GM12878 (cell line): ENCODE measurements around the gene SSBP2. TPM values are rescaled to one million over a fixed set of nuclear protein-coding genes. Genes with fewer than 3 reads are reported as not detected.

Experiments used
- ATAC-seq: fragments of 200-7000 bp; cut with Tn5 transposase; 3 replicates; pipeline ENCODE4 v1.9.1; 2020; ENCODE audit warnings: mild to moderate bottlenecking, moderate library complexity
- BruUV-seq: library from RNA; stranded (reverse); fragments of 400-500 nt; replicated peaks from 2 replicates; lab custom pipeline; 2021; lab: Mats Ljungman, UMichigan
- CTCF ChIA-PET: fragments of 300-600 bp; sonication (Branson Sonifier 250); formaldehyde crosslinking; extraction: SDS; loops from one replicate; lab custom pipeline; 2021; ENCODE audit warnings: inconsistent platforms; lab: Yijun Ruan, JAX
- POLR2A ChIA-PET: fragments of 350-600 bp; formaldehyde crosslinking; extraction: SDS; loops from one replicate; lab custom pipeline; 2021; ENCODE audit warnings: inconsistent platforms; lab: Charles Lee
- RAD21 ChIA-PET: fragments of 300-600 bp; sonication (Branson Sonifier 250); formaldehyde crosslinking; loops from one replicate; lab custom pipeline; 2023; ENCODE audit warnings: antibody characterized with exemption; ENCODE audit not compliant: unreplicated experiment; lab: Charles Lee
- SMC1A ChIA-PET: fragments of 300-600 bp; sonication (Branson Sonifier 250); formaldehyde crosslinking; loops from one replicate; lab custom pipeline; 2023; ENCODE audit not compliant: unreplicated experiment, uncharacterized antibody; lab: Charles Lee
- DNase-seq: peaks from one replicate; pipeline ENCODE4 v3.0.0-alpha.2; 2011; ENCODE audit warnings: low read depth, low spot score
- FAIRE-seq: peaks from 3 replicates; lab custom pipeline; 2011; peaks lifted over from hg19 to GRCh38; lab: Jason Lieb, UNC
- H2AFZ ChIP-seq: 2 replicates; pipeline ENCODE4 v1.6.0; 2011; ENCODE audit warnings: low read depth, low read length, control low read depth; ENCODE audit not compliant: control insufficient read depth
- H3K27ac ChIP-seq: 2 replicates; pipeline ENCODE4 v1.5.1; 2011; ENCODE audit warnings: control low read depth; ENCODE audit not compliant: control insufficient read depth, insufficient read depth
- H3K27me3 ChIP-seq, 2 experiments: replicated peaks in 1 of 2; 2 replicates each; pipeline versions ENCODE4 v1.6.0 to v1.6.1; 2011; ENCODE audit warnings: low read length in 1 of 2; ENCODE audit not compliant: control insufficient read depth in 2 of 2, insufficient read depth in 2 of 2
- H3K36me3 ChIP-seq, 2 experiments: 2 replicates each; pipeline ENCODE4 v1.5.1; 2011; ENCODE audit warnings: low read length in 1 of 2; ENCODE audit not compliant: control insufficient read depth in 2 of 2, insufficient read depth in 2 of 2
- H3K4me1 ChIP-seq: 2 replicates; pipeline ENCODE4 v1.6.1; 2011; ENCODE audit warnings: mild to moderate bottlenecking, low read length, moderate library complexity, mixed read lengths; ENCODE audit not compliant: control insufficient read depth, insufficient read depth
- H3K4me2 ChIP-seq: 2 replicates; pipeline ENCODE4 v1.6.0; 2011; ENCODE audit warnings: control low read depth; ENCODE audit not compliant: control insufficient read depth, insufficient read depth
- H3K4me3 ChIP-seq: fragments of 200-600 bp; sonication (generic); 2 replicates; pipeline ENCODE4 v1.5.1; 2016
- H3K79me2 ChIP-seq: 2 replicates; pipeline ENCODE4 v1.6.0; 2011; ENCODE audit warnings: low read length; ENCODE audit not compliant: control insufficient read depth, insufficient read depth
- H3K9ac ChIP-seq: 2 replicates; pipeline ENCODE4 v1.8.0; 2011; ENCODE audit warnings: low read length, control low read depth, mixed read lengths; ENCODE audit not compliant: control insufficient read depth, insufficient read depth
- H3K9me3 ChIP-seq: replicated peaks from 3 replicates; pipeline ENCODE4 v1.5.1; 2011; ENCODE audit warnings: mild to moderate bottlenecking, low read length; ENCODE audit not compliant: control insufficient read depth, insufficient read depth
- H4K20me1 ChIP-seq: 2 replicates; pipeline ENCODE4 v1.6.0; 2011; ENCODE audit not compliant: control insufficient read depth, insufficient read depth
- E2F4 ChIP-seq: IDR thresholded peaks from 2 replicates; pipeline ENCODE4 v1.6.1; 2012; ENCODE audit warnings: low read depth, low read length, improper control_type of control experiment
- NFIC ChIP-seq: IDR thresholded peaks from 2 replicates; pipeline ENCODE4 v1.6.1; 2012; ENCODE audit warnings: low read depth, mild to moderate bottlenecking, inconsistent platforms, low read length, moderate library complexity
- RAD51 ChIP-seq: fragments of 450-650 bp; IDR thresholded peaks from 2 replicates; pipeline ENCODE4 v1.6.1; 2016; ENCODE audit warnings: moderate library complexity, mild to moderate bottlenecking, inconsistent platforms
- SMAD5 ChIP-seq: IDR thresholded peaks from 2 replicates; pipeline ENCODE4 v1.6.1; 2016; ENCODE audit warnings: antibody characterized with exemption, low read depth
- WGBS: methylation state at CpG from one replicate; pipeline ENCODE4 v1.1.6; 2016; ENCODE audit warnings: low lambda C conversion rate; ENCODE audit not compliant: insufficient replicate concordance, insufficient coverage; ENCODE audit errors: missing lambda C conversion rate; 5-methylcytosine and 5-hydroxymethylcytosine counted together
- in situ Hi-C: fragments of 300-500 bp; cut with MboI; formaldehyde crosslinking; loops from 9 replicates; pipeline ENCODE4 v1.14.3; 2018; ENCODE audit warnings: mixed read lengths
- intact Hi-C: fragments of 100-400 bp; cut with micrococcal nuclease; formaldehyde crosslinking; loops from one replicate; pipeline ENCODE4 v1.14.2; 2022; ENCODE audit not compliant: unreplicated experiment
- polyA plus RNA-seq, 11 experiments: library from polyadenylated mRNA; depleted of rRNA in 4 of 11; unstranded in 6 of 11; stranded (reverse) in 5 of 11; fragments of >200 nt; fragmentation: Nextera tagmentation in 4 of 11; fragmentation: Illumina TruSeq in 1 of 11; extraction: Ambion mirVana in 4 of 11; extraction: Trizol in 1 of 11; gene quantifications; 1 replicate in 1 of 11; 2 replicates in 10 of 11; pipeline versions ENCODE4 v1.2.1 to v1.2.3, GENCODE V29; 2011 to 2016; ENCODE audit warnings: inconsistent platforms in 2 of 11, missing spikeins in 2 of 11, low read depth in 1 of 11
- total RNA-seq, 4 experiments: library from RNA; depleted of rRNA in 3 of 4; stranded (reverse); fragments of >200 nt in 3 of 4; fragmentation: Illumina TruSeq in 1 of 4; extraction: Trizol in 1 of 4; gene quantifications; 2 replicates each; pipeline versions ENCODE4 v1.2.1 to v1.2.3, GENCODE V29; 2013 to 2021
- TF ChIP-seq, protein P1 (sequence below): IDR thresholded peaks from 2 replicates; pipeline ENCODE4 v1.6.1; 2011; ENCODE audit warnings: borderline replicate concordance, low read depth, mild to moderate bottlenecking, moderate library complexity, mixed read lengths, low read length; ENCODE audit not compliant: insufficient read depth; ENCODE audit errors: extremely low read length

The SSBP2 gene
- total and polyA plus RNA-seq, 10 of the 15 experiments (the other 5 are each of a cell fraction or from before 2014, with no cell fraction given), result 52.2 to 132 (median 110) TPM

DNA sequence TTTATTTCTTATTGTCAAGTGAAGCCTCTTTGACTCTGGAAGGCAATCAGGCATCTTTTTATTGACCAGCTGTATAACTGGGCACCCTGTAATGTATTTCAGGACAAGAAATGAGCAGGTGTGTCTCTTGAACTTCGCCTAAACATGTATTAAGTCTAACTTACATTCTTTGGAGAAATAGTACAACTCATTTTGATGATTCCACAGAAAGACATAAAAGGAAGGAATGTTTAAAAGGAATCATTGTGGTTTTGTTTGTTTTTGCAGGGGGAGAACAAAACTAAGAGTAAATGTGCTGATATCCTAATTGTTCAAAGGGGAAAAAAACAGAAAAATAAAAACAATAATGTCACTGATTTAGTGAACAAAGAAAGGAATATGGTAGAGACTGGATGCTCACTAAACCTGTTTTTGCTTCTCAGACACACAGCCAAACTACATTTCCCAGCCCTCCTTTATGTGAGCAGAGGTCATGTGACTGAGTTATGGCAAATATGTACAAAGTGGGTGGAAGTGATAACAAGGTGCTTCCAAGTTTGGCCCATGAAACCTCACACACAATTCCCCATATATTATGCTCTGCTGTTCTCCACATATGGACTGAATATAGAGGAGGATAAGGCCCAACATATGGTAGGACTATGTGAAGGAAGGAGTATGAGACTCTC, 206.4 kb downstream of the SSBP2 start:
- in situ Hi-C loops (no loop called here), intact Hi-C loops (no loop called here)
- ATAC-seq, result no peak
- Histone ChIP-seq H3K4me2 (no peak overlapping the region), H3K27ac (no peak overlapping the region), H3K27me3 (no peaks in the 10 kb centered on the region), H3K79me2 (no peaks in the 10 kb centered on the region), H3K4me3 (no peak overlapping the region), H4K20me1 (no peaks in the 10 kb centered on the region), H2AFZ (no peak overlapping the region), H3K9ac (no peak overlapping the region), H3K4me1 (no peaks in the 10 kb centered on the region), H3K36me3 (no peaks in the 10 kb centered on the region), H3K9me3 (peaks cover 2% of the 10 kb centered on the region)
- ChIA-PET SMC1A (no interaction called here), POLR2A (no interaction called here), CTCF (no interaction called here), RAD21 (no interaction called here)
- FAIRE-seq, result no peak
- DNase-seq, result no peak
- WGBS, result 100% methylated on average over 1 of the region's 1 CpG
- BruUV-seq, result no TSS peak
- TF ChIP-seq, protein P1, sequence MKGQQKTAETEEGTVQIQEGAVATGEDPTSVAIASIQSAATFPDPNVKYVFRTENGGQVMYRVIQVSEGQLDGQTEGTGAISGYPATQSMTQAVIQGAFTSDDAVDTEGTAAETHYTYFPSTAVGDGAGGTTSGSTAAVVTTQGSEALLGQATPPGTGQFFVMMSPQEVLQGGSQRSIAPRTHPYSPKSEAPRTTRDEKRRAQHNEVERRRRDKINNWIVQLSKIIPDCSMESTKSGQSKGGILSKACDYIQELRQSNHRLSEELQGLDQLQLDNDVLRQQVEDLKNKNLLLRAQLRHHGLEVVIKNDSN, result peak; percentile 20
- no peak for TF ChIP-seq SMAD5
- TF ChIP-seq RAD51, result peak; percentile 62; the same call in 1 of the 2 replicates
- no peak for TF ChIP-seq NFIC
- no peak for TF ChIP-seq E2F4
